OCI-LY3 (cell line): ENCODE measurements around the gene PLTP.

Experiments used
- CTCF ChIP-seq: fragments of 200-600, 300-600 bp; sonication (generic); IDR thresholded peaks from 2 replicates; pipeline ENCODE4 v1.5.1; 2014; ENCODE audit warnings: antibody characterized with exemption, low read length, low read depth
- EZH2phosphoT487 ChIP-seq: fragments of 200-600 bp; shearing (Covaris generic); IDR thresholded peaks from 2 replicates; pipeline ENCODE4 v1.6.1; 2018; ENCODE audit warnings: antibody characterized with exemption, mixed run types, low read depth

GRCh38 chr20:45950330-45950646, 38.3 kb upstream of the PLTP start:
- no peak for TF ChIP-seq CTCF
- no peak for TF ChIP-seq EZH2phosphoT487
